Measurements from ENCODE around the gene DPP4.

DNA sequence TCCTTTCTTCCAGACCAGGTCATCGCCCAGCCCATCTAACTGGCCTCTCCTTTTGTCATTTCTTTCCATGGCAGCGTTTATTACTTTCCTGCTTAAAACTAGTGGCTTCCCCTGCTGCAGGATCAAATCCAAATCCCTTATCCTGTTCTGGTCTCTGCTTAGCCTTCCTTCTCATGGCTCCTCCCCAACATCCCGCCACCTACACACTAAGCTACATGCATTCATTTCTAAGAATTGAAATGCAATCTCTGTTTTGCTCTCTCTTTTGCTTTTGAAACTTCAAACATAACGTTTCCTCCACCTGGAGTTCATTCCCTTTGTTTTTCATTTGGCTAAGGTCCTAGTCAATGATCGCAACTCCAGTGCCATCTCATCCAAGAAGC is 18.0 kb upstream of the DPP4 start:
- no peak for TF ChIP-seq CTCF (IDR thresholded peaks at IDR 0.05; ENCODE audit: poor library complexity)
- no peak for TF ChIP-seq EZH2phosphoT487 (IDR thresholded peaks at IDR 0.05; ENCODE audit: low read depth, severe bottlenecking, unreplicated experiment)
- TF ChIP-seq EZH2 (IDR thresholded peaks at IDR 0.05; ENCODE audit: borderline replicate concordance) = no peak
